Vagina (tissue), 2 donors: ENCODE results near the gene ZNF708. TPM values are rescaled to one million over a fixed set of nuclear protein-coding genes. Genes with fewer than 3 reads are reported as not detected.
A peak's percentile ranks its signal among the peaks of the same experiment; 100 is the strongest.

Experiments used
- DNase-seq, 2 donors: peaks; one replicate each; pipeline ENCODE4 v3.0.0-alpha.2; 2017; ENCODE audit errors: extremely low spot score in 2 of 2
- H3K27ac ChIP-seq: fragments of 200-600 bp; sonication (generic); one replicate; pipeline ENCODE4 v1.5.1; 2019
- H3K27me3 ChIP-seq: fragments of 200-600 bp; sonication (generic); one replicate; pipeline ENCODE4 v1.5.1; 2019
- H3K36me3 ChIP-seq, 2 donors: fragments of 200-600 bp; sonication (generic); one replicate each; pipeline ENCODE4 v1.5.1; 2017 to 2019
- H3K4me1 ChIP-seq: fragments of 200-600 bp; sonication (generic); one replicate; pipeline ENCODE4 v1.5.1; 2019
- H3K4me3 ChIP-seq, 2 donors: fragments of 200-600 bp; sonication (generic); 1 replicate in 1 of 2; 2 replicates in 1 of 2; pipeline ENCODE4 v1.5.1; 2016 to 2019
- H3K9me3 ChIP-seq: fragments of 200-600 bp; sonication (generic); one replicate; pipeline ENCODE4 v1.5.1; 2019
- POLR2A ChIP-seq, 2 donors: fragments of 450-650 bp; IDR thresholded peaks; one replicate each; pipeline ENCODE4 v1.6.1; 2017; ENCODE audit warnings: antibody characterized with exemption in 2 of 2, mild to moderate bottlenecking in 2 of 2, moderate library complexity in 2 of 2
- POLR2AphosphoS5 ChIP-seq, 2 donors: sonication (generic); formaldehyde crosslinking; IDR thresholded peaks; one replicate each; pipeline ENCODE4 v1.9.0; 2017; ENCODE audit warnings: antibody characterized with exemption in 2 of 2, mild to moderate bottlenecking in 2 of 2, low read depth in 1 of 2; ENCODE audit not compliant: insufficient read depth in 1 of 2
- intact Hi-C: fragments of 100-400 bp; cut with DNase I; formaldehyde crosslinking; loops from one replicate; pipeline ENCODE4 v1.15.1; 2023
- total RNA-seq: library from RNA; depleted of rRNA; stranded (reverse); fragments of >200 nt; gene quantifications from one replicate; pipeline ENCODE4 v1.2.3, GENCODE V29; 2016
- TF ChIP-seq, protein P1 (sequence below), 3 experiments: fragments of 450-650 bp in 2 of 3; fragments of 200-600 bp in 1 of 3; sonication (generic) in 1 of 3; IDR thresholded peaks; one replicate each; pipeline ENCODE4 v1.5.1; 2017 to 2019; ENCODE audit warnings: antibody characterized with exemption in 3 of 3, mild to moderate bottlenecking in 2 of 3, moderate library complexity in 2 of 3

ZNF708 gene
- total RNA-seq, 1 donor from 2014 or later, result 12.5 TPM

DNA sequence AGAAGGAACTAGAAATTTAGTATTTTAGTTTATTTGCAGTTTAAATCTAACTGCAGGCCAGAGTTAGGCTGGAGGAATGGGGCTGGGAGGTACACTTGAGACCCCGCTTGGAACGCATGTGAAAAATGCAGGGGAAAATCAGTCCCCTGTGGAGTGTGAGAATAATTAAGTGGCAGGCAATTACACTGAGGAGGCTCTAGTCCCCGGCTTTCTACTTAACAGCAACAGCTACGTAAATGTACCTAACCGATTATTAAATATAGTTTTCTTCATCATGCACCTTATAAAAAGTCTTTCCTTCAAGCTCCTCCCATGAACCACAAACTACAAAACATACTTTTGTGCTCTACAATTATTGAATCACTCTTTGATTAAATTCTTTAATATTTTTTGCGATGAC lies 804 bp downstream of the ZNF708 start:
- intact Hi-C loops, result no loop called here
- Histone ChIP-seq H3K9me3 (no peaks in the 10 kb centered on the region), H3K4me1 (peaks cover 16% of the 10 kb centered on the region), H3K36me3 (peaks cover 0 to 12% of the 10 kb centered on the region in 2 donors), H3K27ac (peak overlapping the region; percentile 90), H3K27me3 (no peaks in the 10 kb centered on the region), H3K4me3 (peak overlapping the region; percentile 68 to 75)
- no peak for DNase-seq
- TF ChIP-seq POLR2AphosphoS5 (IDR thresholded peaks at IDR 0.05; ENCODE audit: insufficient read depth in 1 of 2, low read depth in 1 of 2), result no peak
- no peak for TF ChIP-seq POLR2A (IDR thresholded peaks at IDR 0.05)
- TF ChIP-seq, protein P1, sequence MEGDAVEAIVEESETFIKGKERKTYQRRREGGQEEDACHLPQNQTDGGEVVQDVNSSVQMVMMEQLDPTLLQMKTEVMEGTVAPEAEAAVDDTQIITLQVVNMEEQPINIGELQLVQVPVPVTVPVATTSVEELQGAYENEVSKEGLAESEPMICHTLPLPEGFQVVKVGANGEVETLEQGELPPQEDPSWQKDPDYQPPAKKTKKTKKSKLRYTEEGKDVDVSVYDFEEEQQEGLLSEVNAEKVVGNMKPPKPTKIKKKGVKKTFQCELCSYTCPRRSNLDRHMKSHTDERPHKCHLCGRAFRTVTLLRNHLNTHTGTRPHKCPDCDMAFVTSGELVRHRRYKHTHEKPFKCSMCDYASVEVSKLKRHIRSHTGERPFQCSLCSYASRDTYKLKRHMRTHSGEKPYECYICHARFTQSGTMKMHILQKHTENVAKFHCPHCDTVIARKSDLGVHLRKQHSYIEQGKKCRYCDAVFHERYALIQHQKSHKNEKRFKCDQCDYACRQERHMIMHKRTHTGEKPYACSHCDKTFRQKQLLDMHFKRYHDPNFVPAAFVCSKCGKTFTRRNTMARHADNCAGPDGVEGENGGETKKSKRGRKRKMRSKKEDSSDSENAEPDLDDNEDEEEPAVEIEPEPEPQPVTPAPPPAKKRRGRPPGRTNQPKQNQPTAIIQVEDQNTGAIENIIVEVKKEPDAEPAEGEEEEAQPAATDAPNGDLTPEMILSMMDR (IDR thresholded peaks at IDR 0.05), result no peak

DNA sequence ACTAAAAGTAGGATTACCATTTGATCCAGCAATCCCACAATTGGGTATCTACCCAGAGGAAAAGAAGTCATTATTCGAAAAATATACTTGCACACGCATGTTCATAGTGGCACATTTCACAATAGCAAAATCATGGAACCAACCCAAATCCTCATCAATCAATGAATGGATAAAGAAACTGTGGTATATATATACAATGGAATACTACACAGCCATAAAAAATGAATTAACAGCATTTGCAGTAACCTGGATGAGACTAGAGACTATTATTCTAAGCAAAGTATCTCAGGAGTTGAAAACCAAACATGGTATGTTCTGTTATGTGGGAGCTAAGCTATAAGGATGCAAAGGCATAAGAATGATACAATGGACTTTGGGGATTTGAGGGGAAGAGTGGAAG lies 3.0 kb downstream of the ZNF708 start:
- no peak overlapping the region for H3K27ac ChIP-seq
- TF ChIP-seq POLR2AphosphoS5 (IDR thresholded peaks at IDR 0.05; ENCODE audit: insufficient read depth in 1 of 2, low read depth in 1 of 2), result no peak
- TF ChIP-seq, protein P1 (IDR thresholded peaks at IDR 0.05), result no peak
- TF ChIP-seq POLR2A (IDR thresholded peaks at IDR 0.05), result no peak
- H3K4me3 ChIP-seq, result no peak overlapping the region
- intact Hi-C loops, result no loop called here
- peaks cover 0 to 12% of the 10 kb centered on the region in 2 donors for H3K36me3 ChIP-seq
- H3K27me3 ChIP-seq, result no peaks in the 10 kb centered on the region
- no peaks in the 10 kb centered on the region for H3K9me3 ChIP-seq
- H3K4me1 ChIP-seq, result peaks cover 38% of the 10 kb centered on the region
- no peak for DNase-seq

DNA sequence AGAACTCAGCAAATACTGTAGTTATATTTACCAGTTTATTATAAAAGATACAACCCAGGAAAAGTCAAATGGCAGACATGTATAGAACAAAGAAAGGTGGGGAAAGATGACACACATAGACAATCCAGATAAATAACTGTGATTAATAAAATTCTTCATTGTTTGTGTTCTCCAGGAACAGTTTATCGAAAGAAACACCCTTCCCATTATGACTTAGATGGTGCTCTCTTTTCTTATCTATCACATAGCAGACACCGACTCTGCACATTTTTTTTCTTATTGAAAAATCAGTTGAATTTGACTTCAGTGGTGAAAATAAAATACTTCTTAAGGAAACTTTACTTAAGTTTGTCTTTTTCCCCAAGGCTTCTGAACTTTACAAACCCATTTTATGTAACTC lies 6.2 kb downstream of the ZNF708 start:
- TF ChIP-seq POLR2A (IDR thresholded peaks at IDR 0.05) (no peak), POLR2AphosphoS5 (IDR thresholded peaks at IDR 0.05; ENCODE audit: insufficient read depth in 1 of 2, low read depth in 1 of 2) (no peak)
- TF ChIP-seq, protein P1 (IDR thresholded peaks at IDR 0.05), result no peak
- no peaks in the 10 kb centered on the region for H3K27me3 ChIP-seq
- no peaks in the 10 kb centered on the region for H3K9me3 ChIP-seq
- H3K4me1 ChIP-seq, result peaks cover 50% of the 10 kb centered on the region
- intact Hi-C loops, result no loop called here
- H3K36me3 ChIP-seq, result peaks cover 0 to 12% of the 10 kb centered on the region in 2 donors
- DNase-seq, result no peak
- no peak overlapping the region for H3K27ac ChIP-seq
- no peak overlapping the region for H3K4me3 ChIP-seq

DNA sequence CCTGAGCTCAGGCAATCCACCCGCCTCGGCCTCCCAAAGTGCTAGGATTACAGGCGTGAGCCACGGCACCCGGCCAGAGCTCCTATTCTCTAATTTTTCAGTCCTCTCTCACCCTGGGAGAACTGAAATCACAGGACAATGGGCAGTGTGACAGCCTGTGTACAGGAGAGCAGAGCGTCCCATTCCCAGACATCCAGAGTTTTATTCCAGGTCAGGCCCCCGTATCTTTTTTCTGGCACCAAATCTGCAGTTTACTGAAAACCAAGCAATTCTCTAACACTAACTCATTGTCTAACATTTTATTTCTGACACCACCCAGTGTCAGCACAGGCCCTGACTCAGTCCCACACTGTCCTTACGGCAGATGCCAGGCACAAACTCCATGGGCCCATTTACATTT lies 6.7 kb downstream of the ZNF708 start:
- Histone ChIP-seq H3K27me3 (no peaks in the 10 kb centered on the region), H3K4me1 (peaks cover 47% of the 10 kb centered on the region), H3K36me3 (peaks cover 0 to 12% of the 10 kb centered on the region in 2 donors), H3K4me3 (no peak overlapping the region), H3K9me3 (no peaks in the 10 kb centered on the region), H3K27ac (no peak overlapping the region)
- DNase-seq, result no peak
- intact Hi-C loops, result no loop called here
- TF ChIP-seq, protein P1 (IDR thresholded peaks at IDR 0.05), result no peak
- TF ChIP-seq POLR2A (IDR thresholded peaks at IDR 0.05), result no peak
- TF ChIP-seq POLR2AphosphoS5 (IDR thresholded peaks at IDR 0.05; ENCODE audit: insufficient read depth in 1 of 2, low read depth in 1 of 2), result no peak

DNA sequence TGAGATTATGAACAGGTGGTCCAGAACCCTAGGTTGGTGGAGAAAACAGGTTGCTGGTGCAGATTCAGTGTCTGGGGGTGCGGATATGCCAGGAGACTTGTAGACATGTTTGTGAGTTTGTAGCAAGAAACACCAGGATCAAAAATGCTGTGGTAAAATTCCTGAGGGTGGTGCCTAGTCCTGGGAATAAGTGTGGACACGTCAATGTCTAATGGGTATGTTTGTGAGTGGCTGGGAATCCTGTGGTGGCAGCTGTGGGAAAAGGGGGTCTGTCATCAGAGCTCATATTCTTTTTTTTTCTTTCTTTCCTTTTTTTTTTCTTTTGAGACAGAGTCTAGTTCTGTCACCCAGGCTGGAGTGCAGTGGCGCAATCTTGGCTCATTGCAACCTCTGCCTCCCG lies 7.2 kb downstream of the ZNF708 start:
- no peaks in the 10 kb centered on the region for H3K27me3 ChIP-seq
- DNase-seq, result no peak
- H3K36me3 ChIP-seq, result peaks cover 0 to 12% of the 10 kb centered on the region in 2 donors
- TF ChIP-seq, protein P1 (IDR thresholded peaks at IDR 0.05), result no peak
- TF ChIP-seq POLR2AphosphoS5 (IDR thresholded peaks at IDR 0.05; ENCODE audit: insufficient read depth in 1 of 2, low read depth in 1 of 2) (no peak), POLR2A (IDR thresholded peaks at IDR 0.05) (no peak)
- intact Hi-C loops, result no loop called here
- peaks cover 44% of the 10 kb centered on the region for H3K4me1 ChIP-seq
- no peaks in the 10 kb centered on the region for H3K9me3 ChIP-seq
- H3K4me3 ChIP-seq, result no peak overlapping the region
- no peak overlapping the region for H3K27ac ChIP-seq
